CD14-positive monocyte (primary cell): ENCODE measurements around the gene SGCG. TPM values are rescaled to one million over a fixed set of nuclear protein-coding genes. Genes with fewer than 3 reads are reported as not detected.
"Not testable (repeated sequence)": the region's sequence is repeated elsewhere in the genome, so short reads cannot be mapped to it uniquely, and the experiment has no call there.

Experiments
- DNase-seq, 3 donors: peaks; one replicate each; pipeline ENCODE4 v3.0.0-alpha.2; 2011 to 2022
- H2AFZ ChIP-seq: 2 replicates; pipeline ENCODE4 v1.6.0; 2012; ENCODE audit warnings: mild to moderate bottlenecking, low read depth, low read length, inconsistent platforms; ENCODE audit not compliant: insufficient read depth, poor library complexity, severe bottlenecking
- H3K27ac ChIP-seq, 2 donors: 1 replicate in 1 of 2; 2 replicates in 1 of 2; pipeline ENCODE4 v1.5.1; 2012 to 2013; ENCODE audit warnings: low read length in 2 of 2, control low read depth in 1 of 2, inconsistent platforms in 1 of 2, low read depth in 1 of 2, mild to moderate bottlenecking in 1 of 2
- H3K27me3 ChIP-seq, 2 donors: one replicate each; pipeline versions ENCODE4 v1.6.0 to v1.6.1; 2011 to 2013; ENCODE audit warnings: low read length in 2 of 2; ENCODE audit not compliant: control insufficient read depth in 2 of 2, insufficient read depth in 2 of 2
- H3K36me3 ChIP-seq, 2 donors: replicated peaks in 1 of 2; 1 replicate in 1 of 2; 2 replicates in 1 of 2; pipeline versions ENCODE4 v1.5.1 to v1.6.1; 2012 to 2013; ENCODE audit warnings: low read length in 2 of 2, control low read depth in 1 of 2, inconsistent platforms in 1 of 2, mild to moderate bottlenecking in 1 of 2; ENCODE audit not compliant: insufficient read depth in 2 of 2, control insufficient read depth in 1 of 2
- H3K4me1 ChIP-seq, 2 donors: 1 replicate in 1 of 2; 2 replicates in 1 of 2; pipeline versions ENCODE4 v1.5.1 to v1.6.1; 2012 to 2013; ENCODE audit warnings: low read length in 2 of 2, control low read depth in 1 of 2, inconsistent platforms in 1 of 2, mild to moderate bottlenecking in 1 of 2, moderate library complexity in 1 of 2; ENCODE audit not compliant: insufficient read depth in 2 of 2, control insufficient read depth in 1 of 2
- H3K4me2 ChIP-seq: replicated peaks from 2 replicates; pipeline ENCODE3; 2012; ENCODE audit warnings: low read length, moderate library complexity, mild to moderate bottlenecking; ENCODE audit not compliant: poor library complexity, severe bottlenecking; ENCODE audit errors: extremely low read depth
- H3K4me3 ChIP-seq, 3 experiments: fragments of 200-600 bp in 1 of 3; sonication (generic) in 1 of 3; replicated peaks in 1 of 3; 1 replicate in 2 of 3; 2 replicates in 1 of 3; pipeline ENCODE4 v1.5.1; 2011 to 2013; ENCODE audit warnings: low read length in 3 of 3, mild to moderate bottlenecking in 3 of 3, control low read depth in 2 of 3, low read depth in 2 of 3, inconsistent platforms in 1 of 3, moderate library complexity in 1 of 3
- H3K79me2 ChIP-seq: 2 replicates; pipeline ENCODE4 v1.6.0; 2012; ENCODE audit warnings: mild to moderate bottlenecking, control low read depth, inconsistent platforms, low read length, moderate library complexity; ENCODE audit not compliant: insufficient read depth
- H3K9ac ChIP-seq: 2 replicates; pipeline ENCODE4 v1.6.0; 2017; ENCODE audit warnings: low read length, mild to moderate bottlenecking; ENCODE audit not compliant: insufficient read depth, poor library complexity, severe bottlenecking
- H3K9me3 ChIP-seq, 2 donors: replicated peaks in 1 of 2; 1 replicate in 1 of 2; 2 replicates in 1 of 2; pipeline versions ENCODE4 v1.5.1 to v1.6.1; 2012 to 2013; ENCODE audit warnings: low read length in 2 of 2, control low read depth in 1 of 2; ENCODE audit not compliant: control insufficient read depth in 1 of 2, insufficient read depth in 1 of 2
- H4K20me1 ChIP-seq: 2 replicates; pipeline ENCODE4 v1.6.0; 2012; ENCODE audit warnings: mild to moderate bottlenecking, low read length, control low read depth, moderate library complexity; ENCODE audit not compliant: insufficient read depth
- H3K27ac Mint-ChIP-seq, 7 donors: one replicate each; pipeline ENCODE4 v1.8.0; 2020; ENCODE audit warnings: mild to moderate bottlenecking in 7 of 7, mixed read lengths in 7 of 7, moderate library complexity in 6 of 7, inconsistent platforms in 2 of 7
- H3K27me3 Mint-ChIP-seq, 3 donors: one replicate each; pipeline ENCODE4 v1.8.0; 2021 to 2022; ENCODE audit warnings: low read depth in 3 of 3, mild to moderate bottlenecking in 3 of 3, mixed read lengths in 3 of 3, moderate library complexity in 3 of 3, inconsistent platforms in 1 of 3
- H3K36me3 Mint-ChIP-seq, 2 donors: one replicate each; pipeline ENCODE4 v1.8.0; 2020; ENCODE audit warnings: mixed read lengths in 2 of 2, inconsistent platforms in 1 of 2, mild to moderate bottlenecking in 1 of 2
- H3K4me1 Mint-ChIP-seq: one replicate; pipeline ENCODE4 v1.8.0; 2020; ENCODE audit warnings: mild to moderate bottlenecking, mixed read lengths
- H3K4me3 Mint-ChIP-seq, 2 donors: one replicate each; pipeline ENCODE4 v1.8.0; 2020; ENCODE audit warnings: mild to moderate bottlenecking in 2 of 2, mixed read lengths in 2 of 2, moderate library complexity in 1 of 2
- H3K9me3 Mint-ChIP-seq, 7 donors: one replicate each; pipeline ENCODE4 v1.8.0; 2020 to 2022; ENCODE audit warnings: mixed read lengths in 7 of 7, mild to moderate bottlenecking in 6 of 7, moderate library complexity in 6 of 7, inconsistent platforms in 2 of 7
- WGBS: methylation state at CpG from one replicate; pipeline ENCODE4 v1.1.5; 2013; ENCODE audit warnings: missing lambda C conversion rate; ENCODE audit not compliant: insufficient coverage; 5-methylcytosine and 5-hydroxymethylcytosine counted together
- intact Hi-C, 2 donors: fragments of 100-400 bp; cut with micrococcal nuclease; formaldehyde crosslinking; loops; one replicate each; pipeline versions ENCODE4 v1.15.0 to v1.15.1; 2023
- polyA plus RNA-seq, 3 donors: library from polyadenylated mRNA; depleted of rRNA in 1 of 3; unstranded in 2 of 3; stranded (reverse) in 1 of 3; fragments of 300-500 nt in 2 of 3; fragments of >200 nt in 1 of 3; fragmentation: Illumina TruSeq in 2 of 3; gene quantifications; 1 replicate in 2 of 3; 2 replicates in 1 of 3; pipeline ENCODE4 v1.2.3, GENCODE V29; 2012 to 2021
- TF ChIP-seq, protein P1 (sequence below): fragments of 200-600 bp; IDR thresholded peaks from one replicate; pipeline ENCODE4 v1.8.0; 2022; ENCODE audit warnings: antibody characterized with exemption, mild to moderate bottlenecking

SGCG gene
- polyA plus RNA-seq, 3 donors = not detected

DNA sequence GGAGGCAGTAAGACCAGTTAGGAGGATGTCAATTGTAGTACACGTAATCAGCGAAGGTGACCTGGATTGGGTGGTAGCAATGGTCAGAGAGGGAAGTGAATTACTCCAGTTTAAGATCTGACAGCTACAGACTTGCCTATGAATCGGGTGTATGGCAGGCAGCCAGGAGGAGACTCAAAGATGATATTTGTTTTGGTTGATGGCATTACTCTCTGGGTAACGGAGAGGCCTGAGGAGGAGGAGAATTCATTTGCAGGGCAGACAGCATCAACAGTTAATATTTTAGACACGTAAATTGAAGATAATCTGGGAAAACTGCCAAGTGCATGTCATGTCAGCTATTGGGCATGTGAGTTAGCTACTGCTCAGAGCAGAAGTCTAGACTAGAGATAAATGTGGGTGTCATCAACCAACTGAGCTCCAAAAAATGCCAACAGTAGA is 109.2 kb downstream of the SGCG start:
- peaks cover 0 to 10% of the 10 kb centered on the region in 2 donors for H3K9me3 ChIP-seq
- no peaks in the 10 kb centered on the region for H3K79me2 ChIP-seq
- Mint-ChIP-seq H3K27ac (no peak overlapping the region), H3K27me3 (peaks cover 1 to 10% (median 3%) of the 10 kb centered on the region in 3 donors), H3K4me3 (no peak overlapping the region), H3K9me3 (peaks cover 0 to 13% (median 5%) of the 10 kb centered on the region in 7 donors), H3K36me3 (no peaks in the 10 kb centered on the region), H3K4me1 (no peaks in the 10 kb centered on the region)
- DNase-seq = no peak
- intact Hi-C loops = no loop called here
- H4K20me1 ChIP-seq = no peaks in the 10 kb centered on the region
- H2AFZ ChIP-seq = no peak overlapping the region
- H3K27ac ChIP-seq = no peak overlapping the region
- no peaks in the 10 kb centered on the region for H3K36me3 ChIP-seq
- TF ChIP-seq, protein P1, sequence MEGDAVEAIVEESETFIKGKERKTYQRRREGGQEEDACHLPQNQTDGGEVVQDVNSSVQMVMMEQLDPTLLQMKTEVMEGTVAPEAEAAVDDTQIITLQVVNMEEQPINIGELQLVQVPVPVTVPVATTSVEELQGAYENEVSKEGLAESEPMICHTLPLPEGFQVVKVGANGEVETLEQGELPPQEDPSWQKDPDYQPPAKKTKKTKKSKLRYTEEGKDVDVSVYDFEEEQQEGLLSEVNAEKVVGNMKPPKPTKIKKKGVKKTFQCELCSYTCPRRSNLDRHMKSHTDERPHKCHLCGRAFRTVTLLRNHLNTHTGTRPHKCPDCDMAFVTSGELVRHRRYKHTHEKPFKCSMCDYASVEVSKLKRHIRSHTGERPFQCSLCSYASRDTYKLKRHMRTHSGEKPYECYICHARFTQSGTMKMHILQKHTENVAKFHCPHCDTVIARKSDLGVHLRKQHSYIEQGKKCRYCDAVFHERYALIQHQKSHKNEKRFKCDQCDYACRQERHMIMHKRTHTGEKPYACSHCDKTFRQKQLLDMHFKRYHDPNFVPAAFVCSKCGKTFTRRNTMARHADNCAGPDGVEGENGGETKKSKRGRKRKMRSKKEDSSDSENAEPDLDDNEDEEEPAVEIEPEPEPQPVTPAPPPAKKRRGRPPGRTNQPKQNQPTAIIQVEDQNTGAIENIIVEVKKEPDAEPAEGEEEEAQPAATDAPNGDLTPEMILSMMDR = no peak
- no peak overlapping the region for H3K4me2 ChIP-seq
- WGBS = 64% methylated on average over 5 of the region's 5 CpGs
- no peaks in the 10 kb centered on the region for H3K27me3 ChIP-seq
- H3K4me1 ChIP-seq = no peaks in the 10 kb centered on the region
- H3K9ac ChIP-seq = no peak overlapping the region
- no peak overlapping the region for H3K4me3 ChIP-seq

- Histone ChIP-seq H3K27me3 (no peaks in the 10 kb centered on the region), H3K4me2 (no peak overlapping the region), H3K27ac (no peak overlapping the region), H3K4me3 (no peak overlapping the region), H3K9me3 (no peaks in the 10 kb centered on the region), H3K4me1 (no peaks in the 10 kb centered on the region), H3K79me2 (no peaks in the 10 kb centered on the region), H2AFZ (no peak overlapping the region), H3K36me3 (no peaks in the 10 kb centered on the region), H4K20me1 (no peaks in the 10 kb centered on the region), H3K9ac (no peak overlapping the region)
- Mint-ChIP-seq H3K36me3 (no peaks in the 10 kb centered on the region), H3K4me3 (no peak overlapping the region), H3K9me3 (peaks cover 0 to 6% (median 1%) of the 10 kb centered on the region in 7 donors), H3K27me3 (peaks cover 0 to 14% (median 3%) of the 10 kb centered on the region in 3 donors), H3K4me1 (no peaks in the 10 kb centered on the region), H3K27ac (no peak overlapping the region)
- no CpG with 5 or more reads among the region's 1 CpG for WGBS
- intact Hi-C loops = no loop called here
- no peak for DNase-seq
- TF ChIP-seq, protein P1 = no peak
Measured at GRCh38 chr13:23292586-23292985, 111.8 kb downstream of the SGCG start.

DNA sequence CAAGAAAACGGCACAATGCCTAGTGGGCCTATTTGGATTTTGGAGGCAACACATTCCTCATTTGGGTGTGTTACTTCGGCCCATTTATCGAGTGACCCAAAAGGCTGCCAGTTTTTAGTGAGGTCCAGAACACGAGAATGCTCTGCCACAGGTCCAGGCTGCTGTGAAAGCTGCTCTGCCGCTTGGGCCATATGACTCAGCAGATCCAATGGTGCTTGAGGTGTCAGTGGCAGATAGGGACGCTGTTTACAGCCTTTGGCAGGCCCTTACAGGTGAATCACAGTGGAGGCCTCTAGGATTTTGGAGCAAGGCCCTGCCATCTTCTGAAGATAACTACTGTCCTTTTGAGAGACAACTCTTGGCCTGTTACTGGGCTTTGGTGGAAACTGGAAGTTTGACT is 134.1 kb downstream of the SGCG start:
- intact Hi-C loops, H3K36me3 ChIP-seq, H3K27me3 ChIP-seq, H3K4me3 Mint-ChIP-seq, H2AFZ ChIP-seq, DNase-seq, H3K27ac Mint-ChIP-seq, H3K27ac ChIP-seq, H3K4me2 ChIP-seq, H4K20me1 ChIP-seq, H3K4me3 ChIP-seq, H3K27me3 Mint-ChIP-seq, H3K4me1 Mint-ChIP-seq, H3K9ac ChIP-seq, H3K4me1 ChIP-seq, H3K36me3 Mint-ChIP-seq, H3K9me3 ChIP-seq, H3K79me2 ChIP-seq: not testable (repeated sequence)
- H3K9me3 Mint-ChIP-seq = peaks cover 0 to 12% (median 3%) of the 10 kb centered on the region in 7 donors
- WGBS = 94% methylated on average over 6 of the region's 6 CpGs
